OCI-LY1 (cell line): Measurements from ENCODE around the gene CHAT.

ENCODE experiments used
- EZH2 ChIP-seq: fragments of 200-600 bp; sonication (generic), shearing (Covaris generic); IDR thresholded peaks from 2 replicates; pipeline ENCODE4 v1.8.0; 2017; ENCODE audit warnings: borderline replicate concordance, mixed run types, mild to moderate bottlenecking, antibody characterized with exemption, low read length, moderate library complexity, mixed read lengths
- TF ChIP-seq, protein P1 (sequence below): fragments of 200-600 bp; sonication (generic), shearing (Covaris generic); IDR thresholded peaks from 2 replicates; pipeline ENCODE4 v1.5.1; 2017; ENCODE audit warnings: mild to moderate bottlenecking, antibody characterized with exemption, low read length, moderate library complexity, mixed read lengths

- TF ChIP-seq, protein P1, sequence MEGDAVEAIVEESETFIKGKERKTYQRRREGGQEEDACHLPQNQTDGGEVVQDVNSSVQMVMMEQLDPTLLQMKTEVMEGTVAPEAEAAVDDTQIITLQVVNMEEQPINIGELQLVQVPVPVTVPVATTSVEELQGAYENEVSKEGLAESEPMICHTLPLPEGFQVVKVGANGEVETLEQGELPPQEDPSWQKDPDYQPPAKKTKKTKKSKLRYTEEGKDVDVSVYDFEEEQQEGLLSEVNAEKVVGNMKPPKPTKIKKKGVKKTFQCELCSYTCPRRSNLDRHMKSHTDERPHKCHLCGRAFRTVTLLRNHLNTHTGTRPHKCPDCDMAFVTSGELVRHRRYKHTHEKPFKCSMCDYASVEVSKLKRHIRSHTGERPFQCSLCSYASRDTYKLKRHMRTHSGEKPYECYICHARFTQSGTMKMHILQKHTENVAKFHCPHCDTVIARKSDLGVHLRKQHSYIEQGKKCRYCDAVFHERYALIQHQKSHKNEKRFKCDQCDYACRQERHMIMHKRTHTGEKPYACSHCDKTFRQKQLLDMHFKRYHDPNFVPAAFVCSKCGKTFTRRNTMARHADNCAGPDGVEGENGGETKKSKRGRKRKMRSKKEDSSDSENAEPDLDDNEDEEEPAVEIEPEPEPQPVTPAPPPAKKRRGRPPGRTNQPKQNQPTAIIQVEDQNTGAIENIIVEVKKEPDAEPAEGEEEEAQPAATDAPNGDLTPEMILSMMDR, result no peak
- no peak for TF ChIP-seq EZH2
Measured at GRCh38 chr10:49632406-49633317, 18.8 kb downstream of the CHAT start.
